Neural cell (in vitro differentiated cells): ENCODE results near the gene KRT7.

Source experiments
- CTCF ChIP-seq: fragments of 450-650 bp; IDR thresholded peaks from 2 replicates; pipeline ENCODE4 v1.5.1; 2014; ENCODE audit warnings: antibody characterized with exemption, mild to moderate bottlenecking, moderate library complexity; ENCODE audit not compliant: poor library complexity, severe bottlenecking
- EZH2 ChIP-seq: fragments of 200-600, 300-800 bp; shearing (Covaris generic), sonication (generic); IDR thresholded peaks from 2 replicates; pipeline ENCODE4 v1.6.1; 2014; ENCODE audit warnings: antibody characterized with exemption, low read length, borderline replicate concordance, mild to moderate bottlenecking; ENCODE audit not compliant: insufficient read depth, poor library complexity, severe bottlenecking
- MXI1 ChIP-seq: fragments of 450-650 bp; conservative IDR thresholded peaks from 2 replicates; pipeline ENCODE4 v1.6.1; 2014; ENCODE audit warnings: antibody characterized with exemption, mild to moderate bottlenecking; ENCODE audit not compliant: poor library complexity, severe bottlenecking
- RAD21 ChIP-seq: fragments of 450-650 bp; conservative IDR thresholded peaks from 2 replicates; pipeline ENCODE4 v1.6.1; 2014; ENCODE audit warnings: antibody characterized with exemption, mild to moderate bottlenecking, moderate library complexity
- TAF1 ChIP-seq: IDR thresholded peaks from 2 replicates; pipeline ENCODE4 v1.6.1; 2012; ENCODE audit warnings: low read depth
- TF ChIP-seq, protein P1 (sequence below): IDR thresholded peaks from 2 replicates; pipeline ENCODE4 v1.6.1; 2012; ENCODE audit warnings: borderline replicate concordance

DNA sequence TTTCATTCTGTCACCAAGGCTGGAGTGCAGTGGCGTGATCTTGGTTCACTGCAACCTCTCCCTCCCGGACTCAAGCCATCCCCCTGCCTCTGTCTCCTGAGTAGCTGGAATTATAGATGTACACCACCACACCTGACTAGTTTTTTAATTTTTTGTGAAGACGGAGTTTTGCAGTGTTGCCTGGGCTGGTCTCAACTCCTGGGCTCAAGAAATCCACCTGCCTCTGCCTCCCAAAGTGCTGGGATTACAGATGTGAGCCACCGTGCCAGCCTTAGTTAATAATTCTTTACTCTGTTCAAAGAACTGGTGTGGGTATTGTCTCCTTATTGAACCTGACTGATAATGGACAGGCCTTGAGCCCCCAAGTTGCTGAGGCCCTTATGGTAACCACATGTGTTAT is 10.4 kb upstream of the KRT7 start:
- TF ChIP-seq, protein P1, sequence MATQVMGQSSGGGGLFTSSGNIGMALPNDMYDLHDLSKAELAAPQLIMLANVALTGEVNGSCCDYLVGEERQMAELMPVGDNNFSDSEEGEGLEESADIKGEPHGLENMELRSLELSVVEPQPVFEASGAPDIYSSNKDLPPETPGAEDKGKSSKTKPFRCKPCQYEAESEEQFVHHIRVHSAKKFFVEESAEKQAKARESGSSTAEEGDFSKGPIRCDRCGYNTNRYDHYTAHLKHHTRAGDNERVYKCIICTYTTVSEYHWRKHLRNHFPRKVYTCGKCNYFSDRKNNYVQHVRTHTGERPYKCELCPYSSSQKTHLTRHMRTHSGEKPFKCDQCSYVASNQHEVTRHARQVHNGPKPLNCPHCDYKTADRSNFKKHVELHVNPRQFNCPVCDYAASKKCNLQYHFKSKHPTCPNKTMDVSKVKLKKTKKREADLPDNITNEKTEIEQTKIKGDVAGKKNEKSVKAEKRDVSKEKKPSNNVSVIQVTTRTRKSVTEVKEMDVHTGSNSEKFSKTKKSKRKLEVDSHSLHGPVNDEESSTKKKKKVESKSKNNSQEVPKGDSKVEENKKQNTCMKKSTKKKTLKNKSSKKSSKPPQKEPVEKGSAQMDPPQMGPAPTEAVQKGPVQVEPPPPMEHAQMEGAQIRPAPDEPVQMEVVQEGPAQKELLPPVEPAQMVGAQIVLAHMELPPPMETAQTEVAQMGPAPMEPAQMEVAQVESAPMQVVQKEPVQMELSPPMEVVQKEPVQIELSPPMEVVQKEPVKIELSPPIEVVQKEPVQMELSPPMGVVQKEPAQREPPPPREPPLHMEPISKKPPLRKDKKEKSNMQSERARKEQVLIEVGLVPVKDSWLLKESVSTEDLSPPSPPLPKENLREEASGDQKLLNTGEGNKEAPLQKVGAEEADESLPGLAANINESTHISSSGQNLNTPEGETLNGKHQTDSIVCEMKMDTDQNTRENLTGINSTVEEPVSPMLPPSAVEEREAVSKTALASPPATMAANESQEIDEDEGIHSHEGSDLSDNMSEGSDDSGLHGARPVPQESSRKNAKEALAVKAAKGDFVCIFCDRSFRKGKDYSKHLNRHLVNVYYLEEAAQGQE: no peak
- TF ChIP-seq CTCF (no peak), MXI1 (no peak), EZH2 (no peak), RAD21 (no peak), TAF1 (no peak)
